ENCODE measurements around the gene CEP250. TPM values are rescaled to one million over a fixed set of nuclear protein-coding genes. Genes with fewer than 3 reads are reported as not detected.

The CEP250 gene
- polyA plus RNA-seq, 1 donor (not counting 4 experiments of a cell fraction or from before 2014, with no cell fraction given): 8.1 TPM

- no peak for FAIRE-seq
These were observed 59.1 kb downstream of the CEP250 start for GRCh38 chr20:35514371-35514932.

GRCh38 chr20:35515341-35515740 lies 59.9 kb downstream of the CEP250 start:
- Histone ChIP-seq H3K79me2 (ENCODE audit: control insufficient read depth, insufficient read depth, low read length) (no peaks in the 10 kb centered on the region), H3K9me3 (ENCODE audit: control insufficient read depth, low read depth, low read length) (no peaks in the 10 kb centered on the region), H3K36me3 (ENCODE audit: control insufficient read depth in 2 of 2, extremely low read depth in 1 of 2, insufficient read depth in 2 of 2, low read length in 2 of 2) (peaks cover 9 to 12% of the 10 kb centered on the region in 2 experiments), H3K4me1 (ENCODE audit: control insufficient read depth, extremely low read depth, insufficient read depth, low read length) (peaks cover 13% of the 10 kb centered on the region), H3K4me3 (ENCODE audit: control insufficient read depth in 2 of 3, extremely low read depth in 1 of 3, insufficient read depth in 2 of 3, low read depth in 1 of 3, low read length in 3 of 3) (no peak overlapping the region), H3K9ac (ENCODE audit: control insufficient read depth, extremely low read depth, insufficient read depth, low read length) (no peak overlapping the region), H2AFZ (ENCODE audit: control insufficient read depth, low read length) (no peak overlapping the region), H3K9me1 (ENCODE audit: control insufficient read depth, extremely low read depth, insufficient read depth, low read length) (no peaks in the 10 kb centered on the region), H3K27ac (ENCODE audit: control insufficient read depth, insufficient read depth, low read length) (no peak overlapping the region), H3K27me3 (ENCODE audit: control insufficient read depth, extremely low read depth, insufficient read depth, low read length) (no peaks in the 10 kb centered on the region), H4K20me1 (ENCODE audit: control insufficient read depth, extremely low read depth, insufficient read depth, low read length) (peaks cover 3% of the 10 kb centered on the region), H3K4me2 (ENCODE audit: control insufficient read depth, extremely low read depth, insufficient read depth, low read depth, low read length) (no peak overlapping the region)
- no peak for TF ChIP-seq EZH2 (IDR thresholded peaks at IDR 0.05; ENCODE audit: low read length)
- TF ChIP-seq, protein P1, sequence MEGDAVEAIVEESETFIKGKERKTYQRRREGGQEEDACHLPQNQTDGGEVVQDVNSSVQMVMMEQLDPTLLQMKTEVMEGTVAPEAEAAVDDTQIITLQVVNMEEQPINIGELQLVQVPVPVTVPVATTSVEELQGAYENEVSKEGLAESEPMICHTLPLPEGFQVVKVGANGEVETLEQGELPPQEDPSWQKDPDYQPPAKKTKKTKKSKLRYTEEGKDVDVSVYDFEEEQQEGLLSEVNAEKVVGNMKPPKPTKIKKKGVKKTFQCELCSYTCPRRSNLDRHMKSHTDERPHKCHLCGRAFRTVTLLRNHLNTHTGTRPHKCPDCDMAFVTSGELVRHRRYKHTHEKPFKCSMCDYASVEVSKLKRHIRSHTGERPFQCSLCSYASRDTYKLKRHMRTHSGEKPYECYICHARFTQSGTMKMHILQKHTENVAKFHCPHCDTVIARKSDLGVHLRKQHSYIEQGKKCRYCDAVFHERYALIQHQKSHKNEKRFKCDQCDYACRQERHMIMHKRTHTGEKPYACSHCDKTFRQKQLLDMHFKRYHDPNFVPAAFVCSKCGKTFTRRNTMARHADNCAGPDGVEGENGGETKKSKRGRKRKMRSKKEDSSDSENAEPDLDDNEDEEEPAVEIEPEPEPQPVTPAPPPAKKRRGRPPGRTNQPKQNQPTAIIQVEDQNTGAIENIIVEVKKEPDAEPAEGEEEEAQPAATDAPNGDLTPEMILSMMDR (optimal IDR thresholded peaks at IDR 0.05 in 1 of 3, IDR thresholded peaks at IDR 0.05 in 1 of 3, conservative IDR thresholded peaks at IDR 0.05 in 1 of 3; ENCODE audit: extremely low read depth in 1 of 3, insufficient read depth in 2 of 3, low read length in 3 of 3): no peak
- DNase-seq (ENCODE audit: low read depth, low spot score): no peak
- dilution Hi-C loops (cut with MboI; ENCODE audit: extremely low pct_ligation_motif_present, low sequenced_read_pairs): no loop called here
- FAIRE-seq: no peak

More at GRCh38 chr20:35514371-35514932, 59.1 kb downstream of the CEP250 start:
- peaks cover 3% of the 10 kb centered on the region for H4K20me1 ChIP-seq (ENCODE audit: control insufficient read depth, extremely low read depth, insufficient read depth, low read length)
- H2AFZ ChIP-seq (ENCODE audit: control insufficient read depth, low read length): no peak overlapping the region
- TF ChIP-seq, protein P1 (optimal IDR thresholded peaks at IDR 0.05 in 1 of 3, IDR thresholded peaks at IDR 0.05 in 1 of 3, conservative IDR thresholded peaks at IDR 0.05 in 1 of 3; ENCODE audit: extremely low read depth in 1 of 3, insufficient read depth in 2 of 3, low read length in 3 of 3): no peak
- no peak for TF ChIP-seq EZH2 (IDR thresholded peaks at IDR 0.05; ENCODE audit: low read length)
- no peak overlapping the region for H3K4me2 ChIP-seq (ENCODE audit: control insufficient read depth, extremely low read depth, insufficient read depth, low read depth, low read length)
- no peak overlapping the region for H3K4me3 ChIP-seq (ENCODE audit: control insufficient read depth in 2 of 3, extremely low read depth in 1 of 3, insufficient read depth in 2 of 3, low read depth in 1 of 3, low read length in 3 of 3)
- no peaks in the 10 kb centered on the region for H3K9me1 ChIP-seq (ENCODE audit: control insufficient read depth, extremely low read depth, insufficient read depth, low read length)
- dilution Hi-C loops (cut with MboI; ENCODE audit: extremely low pct_ligation_motif_present, low sequenced_read_pairs): no loop called here
- H3K36me3 ChIP-seq (ENCODE audit: control insufficient read depth in 2 of 2, extremely low read depth in 1 of 2, insufficient read depth in 2 of 2, low read length in 2 of 2): peaks cover 14 to 15% of the 10 kb centered on the region in 2 experiments
- H3K27ac ChIP-seq (ENCODE audit: control insufficient read depth, insufficient read depth, low read length): no peak overlapping the region
- H3K4me1 ChIP-seq (ENCODE audit: control insufficient read depth, extremely low read depth, insufficient read depth, low read length): peaks cover 13% of the 10 kb centered on the region
- no peaks in the 10 kb centered on the region for H3K27me3 ChIP-seq (ENCODE audit: control insufficient read depth, extremely low read depth, insufficient read depth, low read length)
- DNase-seq (ENCODE audit: low read depth, low spot score): no peak
- H3K79me2 ChIP-seq (ENCODE audit: control insufficient read depth, insufficient read depth, low read length): no peaks in the 10 kb centered on the region
- no peak overlapping the region for H3K9ac ChIP-seq (ENCODE audit: control insufficient read depth, extremely low read depth, insufficient read depth, low read length)
- no peaks in the 10 kb centered on the region for H3K9me3 ChIP-seq (ENCODE audit: control insufficient read depth, low read depth, low read length)
